ENCODE data around the gene VPS37C.
"Not testable (repeated sequence)": the region's sequence is repeated elsewhere in the genome, so short reads cannot be mapped to it uniquely, and the experiment has no call there.

Gene VPS37C

GRCh38 chr11:61183645-61184044 lies 22.4 kb upstream of the VPS37C start:
- TF ChIP-seq CTCF (conservative IDR thresholded peaks at IDR 0.05): no peak
- H3K27ac ChIP-seq: no peak overlapping the region

GRCh38 chr11:61181489-61181888 lies 20.3 kb upstream of the VPS37C start:
- TF ChIP-seq CTCF (conservative IDR thresholded peaks at IDR 0.05): no peak
- H3K27ac ChIP-seq: no peak overlapping the region

- H3K27ac ChIP-seq: not testable (repeated sequence)
Observed at GRCh38 chr11:61180205-61180604, 19.0 kb upstream of the VPS37C start.

- no peak for TF ChIP-seq CTCF (conservative IDR thresholded peaks at IDR 0.05)
- no peak overlapping the region for H3K27ac ChIP-seq
Observed at GRCh38 chr11:61176446-61176845, 15.2 kb upstream of the VPS37C start.

- H3K27ac ChIP-seq: no peak overlapping the region
- no peak for TF ChIP-seq CTCF (conservative IDR thresholded peaks at IDR 0.05)
Observed at GRCh38 chr11:61174949-61175348, 13.7 kb upstream of the VPS37C start.

GRCh38 chr11:61174273-61174672 lies 13.0 kb upstream of the VPS37C start:
- TF ChIP-seq CTCF (conservative IDR thresholded peaks at IDR 0.05): no peak
- H3K27ac ChIP-seq: no peak overlapping the region

GRCh38 chr11:61173456-61173855 lies 12.2 kb upstream of the VPS37C start:
- peak; percentile 75 for TF ChIP-seq CTCF (conservative IDR thresholded peaks at IDR 0.05)
- peak overlapping the region; percentile 43; the same call in 1 of the 2 replicates for H3K27ac ChIP-seq

- H3K27ac ChIP-seq: peak overlapping the region; percentile 43
- TF ChIP-seq CTCF (conservative IDR thresholded peaks at IDR 0.05): no peak
Observed at GRCh38 chr11:61172888-61173287, 11.7 kb upstream of the VPS37C start.

Measured in VCaP (cell line).